ENCODE measurements around the gene ARID4B.

ARID4B gene

GRCh38 chr1:235292790-235293189 lies 35.2 kb downstream of the ARID4B start:
- TF ChIP-seq EZH2 (IDR thresholded peaks at IDR 0.05; ENCODE audit: borderline replicate concordance, low read length) = no peak
- no peak for TF ChIP-seq CTCF (IDR thresholded peaks at IDR 0.05; ENCODE audit: low read length)
- Histone ChIP-seq H3F3A (ENCODE audit: insufficient read depth, low read length) (no peaks in the 10 kb centered on the region), H3K79me2 (ENCODE audit: insufficient read depth, low read length) (peaks cover 97% of the 10 kb centered on the region), H3K27me3 (ENCODE audit: insufficient read depth, low read length) (no peaks in the 10 kb centered on the region), H3K9ac (ENCODE audit: low read length) (no peak overlapping the region), H3K36me3 (ENCODE audit: insufficient read depth, low read length) (peaks cover 6% of the 10 kb centered on the region; the same call in 1 of the 2 replicates), H3K4me2 (ENCODE audit: low read length) (no peak overlapping the region), H3K9me3 (ENCODE audit: low read length) (peaks cover 8% of the 10 kb centered on the region), H3K4me3 (ENCODE audit: low read depth, low read length, poor library complexity, severe bottlenecking) (no peak overlapping the region), H3K4me1 (ENCODE audit: insufficient read depth, low read length, severe bottlenecking) (peaks cover 42% of the 10 kb centered on the region), H4K20me1 (ENCODE audit: insufficient read depth, low read length) (no peaks in the 10 kb centered on the region), H2AFZ (ENCODE audit: low read length) (no peak overlapping the region), H3K27ac (ENCODE audit: low read depth, low read length, poor library complexity, severe bottlenecking) (no peak overlapping the region), H3K9me2 (ENCODE audit: low read depth, low read length) (no peaks in the 10 kb centered on the region)

GRCh38 chr1:235291599-235292091 lies 36.3 kb downstream of the ARID4B start:
- no peaks in the 10 kb centered on the region for H4K20me1 ChIP-seq (ENCODE audit: insufficient read depth, low read length)

GRCh38 chr1:235290740-235291502 lies 37.1 kb downstream of the ARID4B start:
- no peaks in the 10 kb centered on the region for H3K9me2 ChIP-seq (ENCODE audit: low read depth, low read length)
- H3K79me2 ChIP-seq (ENCODE audit: insufficient read depth, low read length) = peaks cover 95% of the 10 kb centered on the region
- peaks cover 54% of the 10 kb centered on the region for H3K4me1 ChIP-seq (ENCODE audit: insufficient read depth, low read length, severe bottlenecking)
- no peaks in the 10 kb centered on the region for H3K9me3 ChIP-seq (ENCODE audit: low read length)
- TF ChIP-seq EZH2 (IDR thresholded peaks at IDR 0.05; ENCODE audit: borderline replicate concordance, low read length) = no peak
- TF ChIP-seq CTCF (IDR thresholded peaks at IDR 0.05; ENCODE audit: low read length) = no peak
- no peak overlapping the region for H3K4me2 ChIP-seq (ENCODE audit: low read length)
- no peak overlapping the region for H2AFZ ChIP-seq (ENCODE audit: low read length)
- H4K20me1 ChIP-seq (ENCODE audit: insufficient read depth, low read length) = no peaks in the 10 kb centered on the region
- H3F3A ChIP-seq (ENCODE audit: insufficient read depth, low read length) = no peaks in the 10 kb centered on the region
- H3K36me3 ChIP-seq (ENCODE audit: insufficient read depth, low read length) = no peaks in the 10 kb centered on the region; the same call in 1 of the 2 replicates
- H3K27me3 ChIP-seq (ENCODE audit: insufficient read depth, low read length) = no peaks in the 10 kb centered on the region
- no peak overlapping the region for H3K4me3 ChIP-seq (ENCODE audit: low read depth, low read length, poor library complexity, severe bottlenecking)
- H3K27ac ChIP-seq (ENCODE audit: low read depth, low read length, poor library complexity, severe bottlenecking) = no peak overlapping the region
- H3K9ac ChIP-seq (ENCODE audit: low read length) = no peak overlapping the region

More at GRCh38 chr1:235291599-235292091, 36.3 kb downstream of the ARID4B start:
- Histone ChIP-seq H3K4me3 (ENCODE audit: low read depth, low read length, poor library complexity, severe bottlenecking) (no peak overlapping the region), H3F3A (ENCODE audit: insufficient read depth, low read length) (no peaks in the 10 kb centered on the region), H3K36me3 (ENCODE audit: insufficient read depth, low read length) (no peaks in the 10 kb centered on the region; the same call in 1 of the 2 replicates), H3K4me1 (ENCODE audit: insufficient read depth, low read length, severe bottlenecking) (peaks cover 54% of the 10 kb centered on the region), H3K9ac (ENCODE audit: low read length) (no peak overlapping the region), H3K4me2 (ENCODE audit: low read length) (no peak overlapping the region), H3K9me3 (ENCODE audit: low read length) (no peaks in the 10 kb centered on the region), H3K27me3 (ENCODE audit: insufficient read depth, low read length) (no peaks in the 10 kb centered on the region), H2AFZ (ENCODE audit: low read length) (no peak overlapping the region), H3K79me2 (ENCODE audit: insufficient read depth, low read length) (peaks cover 95% of the 10 kb centered on the region), H3K9me2 (ENCODE audit: low read depth, low read length) (no peaks in the 10 kb centered on the region), H3K27ac (ENCODE audit: low read depth, low read length, poor library complexity, severe bottlenecking) (peak overlapping the region; percentile 22)
- TF ChIP-seq EZH2 (IDR thresholded peaks at IDR 0.05; ENCODE audit: borderline replicate concordance, low read length) = no peak
- no peak for TF ChIP-seq CTCF (IDR thresholded peaks at IDR 0.05; ENCODE audit: low read length)
